SH-SY5Y (cell line): Measurements from ENCODE around the gene UPF3B.

Source experiments
- GATA2 ChIP-seq: IDR thresholded peaks from 2 replicates; pipeline ENCODE4 v1.6.1; 2011; ENCODE audit warnings: mild to moderate bottlenecking, low read depth, low read length
- GATA3 ChIP-seq: IDR thresholded peaks from 2 replicates; pipeline ENCODE4 v1.6.1; 2011; ENCODE audit warnings: low read depth, mild to moderate bottlenecking, low read length, moderate library complexity

The UPF3B gene

DNA sequence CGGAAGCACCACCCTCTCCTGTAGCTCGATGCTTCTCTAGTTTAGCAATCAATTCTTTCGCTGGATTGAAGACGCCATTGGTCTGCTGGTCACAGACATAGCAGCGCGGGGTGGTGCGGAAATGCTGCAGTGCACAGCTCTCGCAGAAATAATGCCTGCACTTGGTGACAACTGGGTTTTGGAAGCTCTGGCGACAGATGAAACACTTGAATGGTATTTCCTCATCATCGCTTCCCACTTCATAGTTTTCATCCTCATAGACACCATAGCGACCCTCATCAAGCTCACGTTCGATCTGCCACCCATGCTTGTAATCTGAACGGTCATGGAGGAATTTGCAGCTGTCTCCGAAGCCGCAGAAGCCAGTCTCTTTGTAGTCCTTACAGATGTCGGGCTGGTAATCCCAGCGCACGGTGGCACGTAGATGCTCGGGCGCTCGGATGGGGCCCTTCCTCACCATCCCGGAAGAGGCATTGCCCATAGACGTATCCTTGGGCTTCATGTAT, 17.9 kb upstream of the UPF3B start:
- TF ChIP-seq GATA3 = no peak
- no peak for TF ChIP-seq GATA2

DNA sequence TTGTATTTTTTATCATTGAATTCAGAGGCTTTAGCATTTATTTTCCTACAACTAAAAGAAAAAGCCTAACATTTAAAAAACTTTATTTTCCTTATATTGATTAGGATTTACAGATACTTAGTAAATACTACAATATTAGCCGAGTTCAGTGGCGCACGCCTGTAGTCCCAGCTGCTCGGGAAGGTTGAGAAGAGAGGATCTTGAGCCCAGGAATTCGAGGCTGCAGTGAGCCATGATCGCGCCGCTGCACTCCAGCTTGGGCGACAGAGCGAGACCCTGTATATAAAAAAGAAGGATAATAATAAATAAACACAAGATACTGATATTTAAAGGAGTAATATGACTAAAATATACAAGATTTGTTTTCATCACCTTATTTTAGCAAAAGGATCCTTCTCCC, 681 bp upstream of the UPF3B start:
- no peak for TF ChIP-seq GATA2
- TF ChIP-seq GATA3 = no peak

DNA sequence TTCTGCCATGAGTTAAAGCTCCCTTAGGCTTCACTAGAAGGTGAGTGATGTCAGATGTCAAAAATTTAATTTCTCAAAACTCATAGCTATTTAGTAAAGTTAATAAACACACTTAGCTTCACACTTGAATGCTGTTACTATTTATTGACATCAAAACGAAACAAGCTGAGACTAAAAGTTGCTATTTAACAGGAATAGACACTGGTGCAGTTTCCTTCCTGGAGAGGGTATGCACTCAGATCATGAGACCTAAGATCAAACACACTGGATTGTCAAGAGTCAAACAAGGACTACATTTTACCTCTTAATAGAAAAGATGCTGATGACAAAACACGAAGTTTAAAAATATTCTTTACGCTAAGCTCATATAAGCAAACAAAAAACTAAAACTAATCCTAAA, 18.9 kb downstream of the UPF3B start:
- TF ChIP-seq GATA3 (no peak), GATA2 (no peak)

- TF ChIP-seq GATA2 (no peak), GATA3 (no peak)
These were observed 24.3 kb downstream of the UPF3B start for GRCh38 chrX:119828446-119828845.

- TF ChIP-seq GATA3 (no peak), GATA2 (no peak)
These were observed 26.3 kb downstream of the UPF3B start for GRCh38 chrX:119826399-119826959.

GRCh38 chrX:119817130-119817690, 35.6 kb downstream of the UPF3B start:
- no peak for TF ChIP-seq GATA3

DNA sequence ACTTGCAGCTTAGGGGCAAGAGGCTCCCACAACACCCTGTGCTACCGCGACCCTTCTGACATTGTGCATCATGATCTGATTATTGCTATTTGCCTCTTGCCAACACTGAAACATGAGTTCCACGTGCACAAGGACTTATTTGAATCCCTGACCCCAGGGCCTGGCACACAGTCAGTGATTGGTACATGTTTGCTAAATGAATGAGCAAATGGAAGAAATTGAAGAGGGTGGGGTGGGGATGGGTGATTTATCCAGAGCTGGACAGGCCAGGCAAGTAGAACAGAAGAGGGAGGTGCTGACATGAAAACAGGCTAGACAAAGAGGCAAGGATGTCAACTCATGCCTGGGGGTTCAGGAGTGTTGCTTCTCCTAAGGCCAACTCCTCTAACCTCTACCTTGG, 36.5 kb downstream of the UPF3B start:
- TF ChIP-seq GATA3 (no peak), GATA2 (no peak)

GRCh38 chrX:119809185-119809666, 43.5 kb downstream of the UPF3B start:
- TF ChIP-seq GATA3 = no peak
- no peak for TF ChIP-seq GATA2

DNA sequence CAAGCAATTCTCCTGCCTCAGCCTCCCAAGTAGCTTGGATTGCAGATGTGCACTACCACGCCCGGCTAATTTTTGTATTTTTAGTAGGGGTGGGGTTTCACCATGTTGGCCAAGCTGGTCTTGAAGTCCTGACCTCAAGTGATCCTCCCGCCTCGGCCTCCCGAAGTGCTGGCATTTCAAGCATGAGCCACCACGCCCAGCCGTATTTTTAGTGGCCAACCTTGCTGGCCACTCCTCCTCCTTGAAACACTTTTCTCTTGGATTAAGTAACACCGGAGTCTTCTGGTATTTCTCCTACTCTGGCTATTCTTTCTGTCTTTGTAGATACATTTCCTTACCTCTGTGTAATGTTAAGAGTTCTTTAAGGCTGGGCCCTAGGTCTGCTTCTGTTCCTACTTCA, 50.2 kb downstream of the UPF3B start:
- TF ChIP-seq GATA2 (no peak), GATA3 (no peak)

DNA sequence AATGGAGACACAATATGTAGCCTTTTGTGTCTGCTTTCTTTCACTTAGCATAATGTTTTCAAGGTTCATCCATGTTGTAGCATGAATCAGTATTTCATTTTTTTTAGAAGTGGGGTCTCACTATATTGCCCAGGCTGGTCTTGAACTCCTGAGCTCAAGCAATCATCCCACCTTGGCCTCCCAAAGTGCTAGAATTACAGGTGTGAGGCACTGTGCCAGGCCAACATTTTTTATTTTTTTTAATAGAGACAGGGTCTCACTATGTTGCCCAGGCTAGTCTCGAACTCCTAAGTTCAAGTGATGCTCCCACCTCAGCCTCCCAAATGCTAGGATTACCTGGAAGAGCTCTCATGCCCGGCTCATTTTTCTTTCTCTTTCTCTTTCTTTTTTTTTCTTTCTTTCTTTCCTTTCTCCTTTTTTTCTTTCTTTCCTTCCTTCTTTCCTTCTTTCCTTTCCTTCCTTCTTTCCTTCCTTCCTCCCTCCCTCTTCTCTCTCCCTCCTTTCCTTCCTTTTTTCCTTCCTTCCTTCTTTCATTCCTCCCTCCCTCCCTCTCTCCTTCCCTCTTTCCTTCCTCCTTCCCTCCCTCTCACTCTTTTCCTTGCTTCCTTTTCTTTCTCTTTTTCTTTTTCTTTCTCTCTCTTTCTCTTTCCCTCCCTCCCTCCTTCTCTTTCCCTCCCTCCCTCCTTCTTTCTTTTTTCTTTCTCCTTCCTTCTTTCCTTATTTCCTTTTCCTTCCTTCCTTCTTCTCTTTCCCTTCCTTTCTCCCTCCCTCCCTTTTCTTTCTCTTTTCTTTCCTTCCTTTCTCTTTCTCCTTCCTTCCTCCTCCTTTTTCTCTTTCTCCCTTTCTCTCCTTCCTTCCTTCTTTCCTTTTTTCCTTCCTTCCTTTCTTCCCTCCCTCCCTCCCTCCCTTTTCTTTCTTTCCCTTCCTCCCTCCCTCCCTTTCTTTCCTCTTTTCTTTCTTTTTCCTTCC, 51.2 kb downstream of the UPF3B start:
- TF ChIP-seq GATA2 (no peak), GATA3 (no peak)

- TF ChIP-seq GATA3 (no peak), GATA2 (no peak)
These were observed 61.1 kb downstream of the UPF3B start, which contains the start of gene RPL39 for GRCh38 chrX:119791437-119792231. Gene RPL39, minus strand, starts transcription at chrX:119791630. Its CDS starts 54 bp downstream, at chrX:119791576.

- TF ChIP-seq GATA2 = no peak
- no peak for TF ChIP-seq GATA3
These were observed 61.8 kb downstream of the UPF3B start for GRCh38 chrX:119790977-119791436.

- no peak for TF ChIP-seq GATA2
- no peak for TF ChIP-seq GATA3
These were observed 67.9 kb downstream of the UPF3B start for GRCh38 chrX:119784747-119785446.
